GM18951 (cell line): Measurements from ENCODE around the gene CTNNA2.

Experiments used
- POLR2A ChIP-seq: IDR thresholded peaks from 4 replicates; pipeline ENCODE4 v1.6.1; 2011; ENCODE audit warnings: mild to moderate bottlenecking; ENCODE audit not compliant: insufficient read length, insufficient read depth; ENCODE audit errors: extremely low read depth
- in situ Hi-C: fragments of 300-500 bp; cut with MboI; formaldehyde crosslinking; loops from one replicate; pipeline ENCODE4 v1.12.0; 2022; ENCODE audit warnings: low sequenced_read_pairs, mixed read lengths, inconsistent platforms; ENCODE audit not compliant: unreplicated experiment

CTNNA2 gene

GRCh38 chr2:79935771-79936657 is 423.2 kb downstream of the CTNNA2 start:
- TF ChIP-seq POLR2A = no peak
- in situ Hi-C loops = no loop called here

- in situ Hi-C loops = no loop called here
- TF ChIP-seq POLR2A = no peak
These were observed 423.9 kb downstream of the CTNNA2 start for GRCh38 chr2:79936715-79937114.

- in situ Hi-C loops = no loop called here
- no peak for TF ChIP-seq POLR2A
These were observed 425.8 kb downstream of the CTNNA2 start for GRCh38 chr2:79938648-79939047.

GRCh38 chr2:79940364-79940763 is 427.5 kb downstream of the CTNNA2 start:
- in situ Hi-C loops = no loop called here
- TF ChIP-seq POLR2A = no peak

GRCh38 chr2:79941179-79941578 is 428.3 kb downstream of the CTNNA2 start:
- TF ChIP-seq POLR2A = no peak
- in situ Hi-C loops = no loop called here

- in situ Hi-C loops = no loop called here
These were observed 431.4 kb downstream of the CTNNA2 start for GRCh38 chr2:79944205-79944604.

GRCh38 chr2:79945653-79946445 is 433.0 kb downstream of the CTNNA2 start:
- no peak for TF ChIP-seq POLR2A
- in situ Hi-C loops = no loop called here

More at GRCh38 chr2:79944205-79944604, 431.4 kb downstream of the CTNNA2 start:
- TF ChIP-seq POLR2A = no peak

GRCh38 chr2:79947751-79948150 is 434.9 kb downstream of the CTNNA2 start:
- in situ Hi-C loops = no loop called here
- no peak for TF ChIP-seq POLR2A

- in situ Hi-C loops = no loop called here
These were observed 437.7 kb downstream of the CTNNA2 start for GRCh38 chr2:79950526-79950925.

GRCh38 chr2:79952616-79953015 is 439.8 kb downstream of the CTNNA2 start:
- in situ Hi-C loops = no loop called here
- TF ChIP-seq POLR2A = no peak

More at GRCh38 chr2:79950526-79950925, 437.7 kb downstream of the CTNNA2 start:
- no peak for TF ChIP-seq POLR2A

- TF ChIP-seq POLR2A = no peak
- in situ Hi-C loops = no loop called here
These were observed 447.2 kb downstream of the CTNNA2 start for GRCh38 chr2:79960035-79960434.

- in situ Hi-C loops = no loop called here
- TF ChIP-seq POLR2A = no peak
These were observed 447.7 kb downstream of the CTNNA2 start for GRCh38 chr2:79960519-79960918.

- in situ Hi-C loops = no loop called here
- no peak for TF ChIP-seq POLR2A
These were observed 452.1 kb downstream of the CTNNA2 start for GRCh38 chr2:79964966-79965365.
